Measurements from ENCODE around the gene NFIA.

DNA sequence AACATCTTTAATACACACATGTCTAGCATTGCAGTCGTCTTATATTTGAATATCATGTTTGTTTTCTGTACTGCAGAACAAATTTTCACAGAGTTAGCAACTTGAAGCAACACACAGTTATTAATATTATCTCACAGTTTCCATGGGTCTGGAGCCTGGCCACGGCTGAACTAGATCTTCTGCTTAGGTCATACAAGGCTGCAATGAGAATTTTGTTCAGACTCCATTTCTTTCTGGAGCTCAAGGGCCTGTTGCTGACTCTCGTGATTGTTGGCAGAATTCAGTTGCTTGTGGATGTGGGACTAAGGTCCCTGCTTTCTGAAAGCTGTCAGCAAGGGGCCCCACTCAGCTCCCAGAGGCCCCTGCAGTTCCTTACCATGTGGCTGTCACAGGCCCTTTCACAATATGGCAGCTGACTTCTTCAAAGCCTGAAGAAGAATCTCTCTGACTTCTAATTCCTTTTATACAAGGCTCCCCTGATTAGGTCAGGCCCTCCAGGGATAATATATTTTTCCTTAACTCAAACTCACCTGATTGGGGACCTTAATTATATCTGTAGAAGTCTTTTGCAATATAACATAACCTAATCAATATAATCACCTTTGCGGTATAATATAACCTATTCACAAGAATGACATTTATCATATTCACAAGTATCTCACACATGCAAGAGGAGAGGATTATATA lies 296.3 kb downstream of the NFIA start:
- TF ChIP-seq, protein P1, sequence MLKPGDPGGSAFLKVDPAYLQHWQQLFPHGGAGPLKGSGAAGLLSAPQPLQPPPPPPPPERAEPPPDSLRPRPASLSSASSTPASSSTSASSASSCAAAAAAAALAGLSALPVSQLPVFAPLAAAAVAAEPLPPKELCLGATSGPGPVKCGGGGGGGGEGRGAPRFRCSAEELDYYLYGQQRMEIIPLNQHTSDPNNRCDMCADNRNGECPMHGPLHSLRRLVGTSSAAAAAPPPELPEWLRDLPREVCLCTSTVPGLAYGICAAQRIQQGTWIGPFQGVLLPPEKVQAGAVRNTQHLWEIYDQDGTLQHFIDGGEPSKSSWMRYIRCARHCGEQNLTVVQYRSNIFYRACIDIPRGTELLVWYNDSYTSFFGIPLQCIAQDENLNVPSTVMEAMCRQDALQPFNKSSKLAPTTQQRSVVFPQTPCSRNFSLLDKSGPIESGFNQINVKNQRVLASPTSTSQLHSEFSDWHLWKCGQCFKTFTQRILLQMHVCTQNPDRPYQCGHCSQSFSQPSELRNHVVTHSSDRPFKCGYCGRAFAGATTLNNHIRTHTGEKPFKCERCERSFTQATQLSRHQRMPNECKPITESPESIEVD (tag by site-specific recombination; IDR thresholded peaks at IDR 0.05) = no peak
- TF ChIP-seq GFI1B (tag by site-specific recombination; IDR thresholded peaks at IDR 0.05) (no peak), SP2 (tag by site-specific recombination; IDR thresholded peaks at IDR 0.05) (no peak)
- TF ChIP-seq, protein P2, sequence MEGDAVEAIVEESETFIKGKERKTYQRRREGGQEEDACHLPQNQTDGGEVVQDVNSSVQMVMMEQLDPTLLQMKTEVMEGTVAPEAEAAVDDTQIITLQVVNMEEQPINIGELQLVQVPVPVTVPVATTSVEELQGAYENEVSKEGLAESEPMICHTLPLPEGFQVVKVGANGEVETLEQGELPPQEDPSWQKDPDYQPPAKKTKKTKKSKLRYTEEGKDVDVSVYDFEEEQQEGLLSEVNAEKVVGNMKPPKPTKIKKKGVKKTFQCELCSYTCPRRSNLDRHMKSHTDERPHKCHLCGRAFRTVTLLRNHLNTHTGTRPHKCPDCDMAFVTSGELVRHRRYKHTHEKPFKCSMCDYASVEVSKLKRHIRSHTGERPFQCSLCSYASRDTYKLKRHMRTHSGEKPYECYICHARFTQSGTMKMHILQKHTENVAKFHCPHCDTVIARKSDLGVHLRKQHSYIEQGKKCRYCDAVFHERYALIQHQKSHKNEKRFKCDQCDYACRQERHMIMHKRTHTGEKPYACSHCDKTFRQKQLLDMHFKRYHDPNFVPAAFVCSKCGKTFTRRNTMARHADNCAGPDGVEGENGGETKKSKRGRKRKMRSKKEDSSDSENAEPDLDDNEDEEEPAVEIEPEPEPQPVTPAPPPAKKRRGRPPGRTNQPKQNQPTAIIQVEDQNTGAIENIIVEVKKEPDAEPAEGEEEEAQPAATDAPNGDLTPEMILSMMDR (tag by site-specific recombination; IDR thresholded peaks at IDR 0.05) = no peak
- TF ChIP-seq, protein P3, sequence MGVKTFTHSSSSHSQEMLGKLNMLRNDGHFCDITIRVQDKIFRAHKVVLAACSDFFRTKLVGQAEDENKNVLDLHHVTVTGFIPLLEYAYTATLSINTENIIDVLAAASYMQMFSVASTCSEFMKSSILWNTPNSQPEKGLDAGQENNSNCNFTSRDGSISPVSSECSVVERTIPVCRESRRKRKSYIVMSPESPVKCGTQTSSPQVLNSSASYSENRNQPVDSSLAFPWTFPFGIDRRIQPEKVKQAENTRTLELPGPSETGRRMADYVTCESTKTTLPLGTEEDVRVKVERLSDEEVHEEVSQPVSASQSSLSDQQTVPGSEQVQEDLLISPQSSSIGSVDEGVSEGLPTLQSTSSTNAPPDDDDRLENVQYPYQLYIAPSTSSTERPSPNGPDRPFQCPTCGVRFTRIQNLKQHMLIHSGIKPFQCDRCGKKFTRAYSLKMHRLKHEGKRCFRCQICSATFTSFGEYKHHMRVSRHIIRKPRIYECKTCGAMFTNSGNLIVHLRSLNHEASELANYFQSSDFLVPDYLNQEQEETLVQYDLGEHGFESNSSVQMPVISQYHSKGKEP (tag by site-specific recombination; IDR thresholded peaks at IDR 0.05) = no peak

Measured in HEK293 (cell line).